Placental pericyte (primary cell): ENCODE results near the gene ZNF891. TPM values are rescaled to one million over a fixed set of nuclear protein-coding genes. Genes with fewer than 3 reads are reported as not detected.

Source experiments
- total RNA-seq: library from RNA; depleted of rRNA; stranded (reverse); fragments of >200 nt; gene quantifications from 2 replicates; pipeline ENCODE4 v1.2.3, GENCODE V29; 2012

ZNF891 gene
- total RNA-seq = 0.44 and 0.86 TPM in 2 replicates

GRCh38 chr12:133130038-133130807 lies at the start of gene ZNF891, which contains the start of gene ZNF10:
ZNF891 (minus strand) TSS chr12:133130274; CDS start chr12:133121918, 8,356 bp downstream.
ZNF10 (plus strand) TSS chr12:133130627; CDS start chr12:133144493, 13,866 bp downstream.

GRCh38 chr12:133080368-133081158 lies 49.5 kb downstream of the ZNF891 start, which contains the start of gene ZNF140:
ZNF140 (plus strand) TSS chr12:133080923; CDS start chr12:133081321, 398 bp downstream.

Other genes starting within 250 kb of the ZNF891 start
- 48.8 and 52.1 TPM in 2 replicates for gene CHFR, start 242.7 kb downstream of the ZNF891 start, total RNA-seq
- gene ZNF605, start 174.0 kb downstream of the ZNF891 start, total RNA-seq = 10.1 and 10.7 TPM in 2 replicates
- 18.2 and 28.6 TPM in 2 replicates for gene ZNF26, start 143.9 kb downstream of the ZNF891 start, total RNA-seq
- 14.0 and 23.9 TPM in 2 replicates for gene ZNF84, start 92.8 kb downstream of the ZNF891 start, total RNA-seq
- 14.2 and 17.2 TPM in 2 replicates for gene ZNF140, start 49.4 kb downstream of the ZNF891 start, total RNA-seq
- 3.9 and 5.9 TPM in 2 replicates for gene ZNF10, start 353 bp upstream of the ZNF891 start, total RNA-seq
- 22.3 and 27.5 TPM in 2 replicates for gene ZNF268, start 51.2 kb upstream of the ZNF891 start, total RNA-seq
- not detected in 2 replicates for gene ANHX, start 105.6 kb upstream of the ZNF891 start, total RNA-seq